Tongue (tissue), 2 donors: ENCODE measurements around the gene CORIN. TPM values are rescaled to one million over a fixed set of nuclear protein-coding genes. Genes with fewer than 3 reads are reported as not detected.

ENCODE experiments used
- DNase-seq: peaks from one replicate; pipeline ENCODE4 v3.0.0-alpha.2; 2015
- total RNA-seq: library from RNA; depleted of rRNA; stranded (reverse); fragments of >200 nt; gene quantifications from one replicate; pipeline ENCODE4 v1.2.3, GENCODE V29; 2014

CORIN gene
- 1.4 TPM for total RNA-seq

GRCh38 chr4:47837908-47838294 lies at the start of gene CORIN:
CORIN (minus strand) TSS chr4:47838067; CDS start chr4:47837949, 118 bp downstream.
- DNase-seq = peak; percentile 10

DNA sequence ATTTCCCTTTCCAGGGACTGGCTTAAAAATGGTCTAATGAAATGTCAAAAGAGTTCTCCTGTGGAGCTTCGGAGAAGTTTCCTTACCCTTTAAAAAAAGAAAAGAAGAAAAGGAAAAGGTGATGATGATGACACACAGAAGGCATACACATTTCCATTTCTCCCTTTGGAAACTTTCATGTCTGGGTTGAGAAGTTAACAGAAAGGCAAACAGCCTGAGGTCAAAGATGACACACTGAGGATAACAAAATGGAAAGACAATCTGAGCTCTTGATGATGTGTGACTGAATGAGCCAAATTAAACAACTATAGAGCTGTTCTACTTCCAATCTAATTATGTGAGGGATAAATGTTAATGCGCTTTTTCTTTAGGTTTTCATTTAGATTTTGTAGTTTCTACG lies 44.4 kb upstream of the CORIN start:
- peak; percentile 2 for DNase-seq

DNA sequence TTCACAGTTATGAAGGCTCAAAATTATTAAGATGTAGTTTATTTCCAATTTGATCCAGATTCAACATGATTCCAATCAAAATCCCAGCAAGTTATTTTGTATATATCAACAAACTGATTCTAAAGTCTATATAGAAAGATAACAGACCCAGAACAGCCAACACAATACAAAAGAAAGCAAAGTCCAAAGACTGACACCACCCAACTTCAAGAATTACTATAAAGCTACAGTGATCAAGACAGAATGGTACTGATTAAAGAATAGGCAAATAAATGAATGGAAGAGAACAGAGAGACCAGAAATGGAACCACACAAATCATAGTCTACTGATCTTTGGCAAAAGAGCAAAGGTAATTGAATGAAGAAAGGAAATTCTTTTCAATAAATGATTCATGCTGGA lies 41.6 kb upstream of the CORIN start:
- no peak for DNase-seq

DNA sequence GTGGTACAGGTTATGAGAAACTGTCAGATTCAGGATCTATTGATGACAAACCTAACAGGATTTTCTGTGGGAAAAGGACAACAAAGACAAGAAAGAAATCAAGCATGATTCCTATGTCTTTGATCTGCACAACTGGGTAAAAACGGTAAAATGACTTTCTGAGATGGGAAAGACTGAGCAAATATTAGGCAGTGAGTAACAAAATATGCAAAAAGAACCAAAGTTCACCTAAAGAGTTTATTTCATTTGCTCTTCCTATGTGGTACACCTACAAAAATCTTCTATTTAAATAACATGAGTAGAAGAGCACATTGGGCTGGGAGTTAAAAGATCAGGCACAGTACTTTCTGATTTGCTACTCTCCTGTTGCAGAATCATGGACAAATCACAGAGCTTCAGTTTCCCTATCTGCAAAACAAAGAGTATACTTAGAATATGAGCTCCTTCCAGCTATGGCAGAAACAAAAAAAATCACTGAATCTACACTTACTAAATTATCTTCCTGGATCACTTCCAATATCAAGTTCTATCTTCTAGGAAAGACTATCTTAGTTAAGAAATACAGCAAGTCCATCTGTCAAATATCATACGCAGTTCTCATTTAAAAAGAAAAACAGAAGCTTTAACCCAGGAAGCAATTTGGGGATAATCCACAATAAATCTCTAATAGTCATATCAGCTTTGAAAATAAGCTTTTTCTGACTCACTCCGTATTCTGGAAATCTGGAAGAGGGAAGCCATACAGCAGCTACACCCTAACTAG lies 39.1 kb upstream of the CORIN start:
- no peak for DNase-seq

DNA sequence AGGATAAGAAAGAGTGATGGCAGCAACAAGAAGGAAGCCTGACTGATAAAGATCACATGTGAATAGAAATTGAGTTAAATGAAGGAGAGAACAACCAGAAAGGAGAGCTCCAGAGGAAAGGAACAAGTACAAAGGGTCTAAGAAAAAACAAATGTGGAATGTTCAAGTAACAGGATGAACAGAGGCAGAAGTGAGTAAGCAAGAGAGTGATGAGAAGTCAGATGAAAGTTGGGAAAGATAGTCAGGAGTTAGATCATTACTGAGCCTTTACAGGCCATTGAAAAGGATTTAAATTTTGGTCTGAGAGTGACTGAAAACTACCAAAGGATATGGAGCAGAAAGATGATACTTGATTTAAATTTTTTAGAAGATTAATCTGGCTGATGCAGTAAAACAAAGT lies 38.4 kb upstream of the CORIN start:
- DNase-seq = no peak

- DNase-seq = no peak
Measured at GRCh38 chr4:47873877-47874541, 36.1 kb upstream of the CORIN start.

GRCh38 chr4:47863486-47863885 lies 25.6 kb upstream of the CORIN start:
- no peak for DNase-seq

GRCh38 chr4:47862297-47862696 lies 24.4 kb upstream of the CORIN start:
- no peak for DNase-seq

GRCh38 chr4:47860305-47860704 lies 22.4 kb upstream of the CORIN start:
- no peak for DNase-seq

- no peak for DNase-seq
Measured at GRCh38 chr4:47858006-47858405, 20.1 kb upstream of the CORIN start.

GRCh38 chr4:47856713-47857112 lies 18.8 kb upstream of the CORIN start:
- no peak for DNase-seq

DNA sequence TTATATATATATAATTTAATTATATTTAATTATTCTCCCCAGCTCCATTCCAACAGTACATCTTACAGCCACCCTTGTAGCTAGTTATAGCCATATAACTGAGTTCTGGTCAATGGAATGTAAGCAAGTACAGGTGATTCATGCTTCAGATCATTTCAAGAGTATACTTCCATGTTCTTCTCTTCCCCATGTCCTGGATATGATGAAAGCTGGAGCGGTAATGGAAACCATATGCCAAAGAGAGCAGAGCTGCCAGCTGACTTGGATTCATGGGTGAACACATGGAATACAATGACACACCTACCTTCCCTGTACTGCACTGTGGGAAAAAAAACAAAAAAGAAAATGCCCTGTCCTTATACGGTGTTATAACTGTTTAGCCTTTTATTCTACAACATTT lies 17.5 kb upstream of the CORIN start:
- peak; percentile 15 for DNase-seq

DNA sequence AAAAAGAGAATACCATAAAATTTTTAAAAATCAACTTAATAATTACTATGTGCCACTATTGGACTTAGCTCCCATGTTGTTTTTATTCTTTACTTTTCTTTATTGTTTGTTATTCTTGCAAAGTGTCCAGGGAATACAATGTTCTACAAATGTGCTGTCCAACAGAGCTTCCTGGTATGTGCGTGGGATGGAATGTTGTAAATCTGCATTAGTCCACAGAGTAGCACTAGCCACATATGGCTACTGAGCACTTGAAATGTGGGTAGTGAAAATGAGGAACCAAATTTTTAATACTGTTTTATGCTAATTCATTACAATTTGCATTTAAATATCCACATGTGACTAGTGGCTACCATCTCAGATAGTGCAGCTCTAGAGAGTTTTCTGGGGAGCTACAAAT lies 14.3 kb upstream of the CORIN start:
- no peak for DNase-seq

GRCh38 chr4:47849466-47849865 lies 11.6 kb upstream of the CORIN start:
- no peak for DNase-seq

DNA sequence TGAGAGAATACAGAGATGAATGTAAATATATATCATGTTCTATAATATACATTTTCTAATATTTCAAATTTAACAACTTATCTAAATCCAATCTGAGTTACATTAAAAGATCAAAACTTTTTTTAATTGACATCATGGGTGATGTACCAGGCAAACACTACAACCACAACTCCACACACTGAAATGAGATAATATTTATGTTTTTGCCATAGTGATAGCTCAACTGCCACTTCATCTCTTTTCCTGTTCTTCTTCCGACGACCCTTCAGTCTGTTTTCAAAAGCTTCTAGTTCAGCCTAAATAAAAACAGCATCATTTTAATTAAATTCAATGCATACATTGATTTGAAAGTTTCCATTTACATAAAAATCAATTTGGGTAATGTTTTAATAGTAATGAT lies 10.2 kb upstream of the CORIN start:
- no peak for DNase-seq

DNA sequence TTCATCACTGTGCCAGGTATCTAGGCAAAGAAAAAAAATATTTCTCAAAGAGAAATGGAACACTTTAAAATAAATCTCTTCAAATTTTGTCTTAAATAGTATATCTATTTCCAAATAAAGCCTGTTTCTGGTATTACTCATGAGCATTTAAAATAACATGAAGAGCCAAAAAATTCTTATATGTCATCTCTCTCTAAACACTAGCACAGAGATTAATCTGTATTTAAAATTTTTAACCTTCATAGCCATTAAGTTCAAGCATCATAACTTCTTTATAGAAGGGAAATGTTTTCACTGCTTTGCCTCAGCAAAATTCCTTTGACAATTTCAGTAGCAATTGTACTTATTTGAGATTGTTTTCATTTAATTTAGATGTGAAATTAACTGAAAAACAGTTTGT lies 5.1 kb upstream of the CORIN start:
- no peak for DNase-seq

GRCh38 chr4:47840291-47840690 lies 2.4 kb upstream of the CORIN start:
- DNase-seq = no peak

- peak; percentile 37 for DNase-seq
Measured at GRCh38 chr4:47839259-47839658, 1.4 kb upstream of the CORIN start.

DNA sequence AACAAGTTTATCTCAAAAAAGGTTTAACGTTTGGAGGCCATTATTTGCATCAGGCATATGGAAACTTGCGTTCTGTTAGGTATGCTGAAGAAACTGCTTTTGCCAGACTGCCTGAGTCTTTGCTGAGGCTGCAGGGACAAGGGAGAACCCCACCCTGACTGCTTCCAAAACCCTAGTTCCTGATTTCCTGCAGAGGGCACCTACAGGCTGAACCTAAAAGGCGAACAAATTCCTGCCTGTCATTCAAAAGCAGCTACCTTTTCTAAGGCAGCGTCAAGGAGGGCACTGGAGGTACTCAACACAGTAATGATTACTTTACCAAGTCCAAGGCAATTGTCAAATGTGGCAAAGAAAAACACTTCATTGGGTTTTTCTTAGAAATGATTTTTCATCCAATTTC lies 578 bp upstream of the CORIN start:
- DNase-seq = no peak

- DNase-seq = peak; percentile 38
Measured at GRCh38 chr4:47837094-47837907, 566 bp downstream of the CORIN start.

- DNase-seq = peak; percentile 87
Measured at GRCh38 chr4:47836641-47837093, 1.2 kb downstream of the CORIN start.

DNA sequence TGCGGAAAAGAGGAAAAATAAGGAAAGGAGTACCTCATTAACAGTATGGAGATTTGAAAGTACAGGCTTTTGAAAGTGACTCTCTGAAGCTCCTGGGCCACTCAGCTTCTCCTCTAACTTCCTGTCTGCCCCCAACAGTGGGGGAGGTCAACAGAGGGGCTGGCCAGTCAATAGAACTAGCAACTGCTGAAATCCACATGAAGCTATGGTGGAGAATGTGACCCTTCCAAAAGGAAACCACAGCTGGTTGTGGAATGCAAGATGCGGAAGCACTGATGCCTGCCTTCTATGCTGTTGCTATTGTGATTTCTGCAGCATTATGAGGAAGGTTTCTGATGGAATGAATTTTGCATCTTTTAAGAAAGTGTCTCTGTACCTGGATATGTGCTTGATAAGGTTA lies 2.4 kb downstream of the CORIN start:
- peak; percentile 7 for DNase-seq

- DNase-seq = peak; percentile 59
Measured at GRCh38 chr4:47831026-47831679, 6.7 kb downstream of the CORIN start.
